Measurements from ENCODE around the gene CETN1. TPM values are rescaled to one million over a fixed set of nuclear protein-coding genes. Genes with fewer than 3 reads are reported as not detected.
A peak's percentile ranks its signal among the peaks of the same experiment; 100 is the strongest.

The CETN1 gene
- total RNA-seq, 1 experiment from 2014 or later, result not detected

- H3K27me3 ChIP-seq (replicated peaks; ENCODE audit: control insufficient read depth, insufficient read depth, low read length), result no peaks in the 10 kb centered on the region
- ChIA-PET CTCF (interaction anchor here (0.5 kb wide), 1 partner anchor 23 kb away, joined by 3 read pairs; no protein-coding TSS in a partner anchor), POLR2A (no interaction called here)
- Mint-ChIP-seq H3K9me3 (ENCODE audit: unreplicated experiment) (peaks cover 9% of the 10 kb centered on the region), H3K36me3 (ENCODE audit: insufficient read depth, unreplicated experiment) (no peaks in the 10 kb centered on the region), H3K27me3 (ENCODE audit: insufficient read depth, unreplicated experiment) (no peaks in the 10 kb centered on the region), H3K4me3 (ENCODE audit: unreplicated experiment) (no peak overlapping the region), H3K27ac (ENCODE audit: unreplicated experiment) (peak overlapping the region; percentile 90), H3K4me1 (ENCODE audit: low read depth, unreplicated experiment) (peaks cover 24% of the 10 kb centered on the region)
- peaks cover 34% of the 10 kb centered on the region for H3K4me1 ChIP-seq
- BruUV-seq (replicated peaks), result no TSS peak
- H3K36me3 ChIP-seq (ENCODE audit: control insufficient read depth, insufficient read depth, low read length), result no peaks in the 10 kb centered on the region
- intact Hi-C loops (cut with micrococcal nuclease; ENCODE audit: unreplicated experiment), result loop anchor here (2.0 kb wide), 2 partner anchors 24 to 74 kb away; partner anchors contain the start of gene CLUL1
- TF ChIP-seq, protein P1, sequence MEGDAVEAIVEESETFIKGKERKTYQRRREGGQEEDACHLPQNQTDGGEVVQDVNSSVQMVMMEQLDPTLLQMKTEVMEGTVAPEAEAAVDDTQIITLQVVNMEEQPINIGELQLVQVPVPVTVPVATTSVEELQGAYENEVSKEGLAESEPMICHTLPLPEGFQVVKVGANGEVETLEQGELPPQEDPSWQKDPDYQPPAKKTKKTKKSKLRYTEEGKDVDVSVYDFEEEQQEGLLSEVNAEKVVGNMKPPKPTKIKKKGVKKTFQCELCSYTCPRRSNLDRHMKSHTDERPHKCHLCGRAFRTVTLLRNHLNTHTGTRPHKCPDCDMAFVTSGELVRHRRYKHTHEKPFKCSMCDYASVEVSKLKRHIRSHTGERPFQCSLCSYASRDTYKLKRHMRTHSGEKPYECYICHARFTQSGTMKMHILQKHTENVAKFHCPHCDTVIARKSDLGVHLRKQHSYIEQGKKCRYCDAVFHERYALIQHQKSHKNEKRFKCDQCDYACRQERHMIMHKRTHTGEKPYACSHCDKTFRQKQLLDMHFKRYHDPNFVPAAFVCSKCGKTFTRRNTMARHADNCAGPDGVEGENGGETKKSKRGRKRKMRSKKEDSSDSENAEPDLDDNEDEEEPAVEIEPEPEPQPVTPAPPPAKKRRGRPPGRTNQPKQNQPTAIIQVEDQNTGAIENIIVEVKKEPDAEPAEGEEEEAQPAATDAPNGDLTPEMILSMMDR (IDR thresholded peaks at IDR 0.05; ENCODE audit: insufficient read depth in 1 of 2, low read depth in 1 of 2, low read length in 1 of 2, severe bottlenecking in 1 of 2, unreplicated experiment in 1 of 2), result no peak
- DNase-seq, result no peak
- no peak overlapping the region for H3K4me3 ChIP-seq (ENCODE audit: low read depth, low read length)
- H3K9me3 ChIP-seq, result no peaks in the 10 kb centered on the region
These were observed 7.3 kb upstream of the CETN1 start for GRCh38 chr18:572831-573289.

GRCh38 chr18:573385-573784 lies 6.8 kb upstream of the CETN1 start:
- POLR2A ChIA-PET, result no interaction called here
- CTCF ChIA-PET, result interaction anchor here (0.5 kb wide), 1 partner anchor 23 kb away, joined by 3 read pairs; no protein-coding TSS in a partner anchor

DNA sequence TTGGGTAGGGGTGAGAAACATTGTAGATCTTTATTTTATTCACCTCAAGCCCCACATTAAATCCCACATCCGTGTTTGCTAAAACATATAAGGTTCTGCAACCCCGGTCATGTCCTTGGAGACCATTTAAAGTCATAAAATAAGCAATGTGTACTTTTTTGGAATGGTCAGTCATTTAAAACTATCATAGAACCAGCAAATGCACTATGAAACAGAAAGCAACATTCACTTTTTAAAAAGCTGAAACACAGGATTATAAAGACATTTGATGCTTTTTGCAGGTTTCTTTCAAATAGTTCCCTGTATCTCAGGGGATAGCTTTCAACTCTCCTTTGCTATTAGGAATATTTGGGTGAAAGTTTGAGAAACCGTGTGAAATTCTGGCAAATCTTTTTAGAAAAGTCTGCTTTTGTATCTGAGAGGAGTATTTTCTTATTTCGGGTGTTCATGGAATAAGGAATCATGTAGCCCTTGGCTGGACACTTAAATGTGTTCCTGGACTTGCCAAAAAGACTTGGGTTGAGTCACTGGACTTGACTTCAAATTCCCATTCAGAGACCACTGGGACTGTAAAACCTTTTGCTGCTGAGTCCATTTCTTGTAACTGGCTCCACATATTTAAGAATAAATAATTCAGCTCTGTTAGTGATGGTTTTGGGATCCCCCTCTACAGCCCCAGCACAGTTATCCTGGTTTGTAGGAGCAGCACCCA lies 5.9 kb upstream of the CETN1 start:
- no peak for DNase-seq
- Histone ChIP-seq H3K9me3 (no peaks in the 10 kb centered on the region), H3K4me1 (peaks cover 34% of the 10 kb centered on the region), H3K4me3 (ENCODE audit: low read depth, low read length) (no peak overlapping the region), H3K27me3 (replicated peaks; ENCODE audit: control insufficient read depth, insufficient read depth, low read length) (no peaks in the 10 kb centered on the region), H3K36me3 (ENCODE audit: control insufficient read depth, insufficient read depth, low read length) (no peaks in the 10 kb centered on the region)
- TF ChIP-seq, protein P1 (IDR thresholded peaks at IDR 0.05; ENCODE audit: insufficient read depth in 1 of 2, low read depth in 1 of 2, low read length in 1 of 2, severe bottlenecking in 1 of 2, unreplicated experiment in 1 of 2), result no peak
- ChIA-PET CTCF (no interaction called here), POLR2A (no interaction called here)
- BruUV-seq (replicated peaks), result no TSS peak
- intact Hi-C loops (cut with micrococcal nuclease; ENCODE audit: unreplicated experiment), result no loop called here
- no peaks in the 10 kb centered on the region for H3K36me3 Mint-ChIP-seq (ENCODE audit: insufficient read depth, unreplicated experiment)
- H3K27ac Mint-ChIP-seq (ENCODE audit: unreplicated experiment), result no peak overlapping the region
- peaks cover 9% of the 10 kb centered on the region for H3K9me3 Mint-ChIP-seq (ENCODE audit: unreplicated experiment)
- peaks cover 24% of the 10 kb centered on the region for H3K4me1 Mint-ChIP-seq (ENCODE audit: low read depth, unreplicated experiment)
- no peaks in the 10 kb centered on the region for H3K27me3 Mint-ChIP-seq (ENCODE audit: insufficient read depth, unreplicated experiment)
- no peak overlapping the region for H3K4me3 Mint-ChIP-seq (ENCODE audit: unreplicated experiment)

More at GRCh38 chr18:573385-573784, 6.8 kb upstream of the CETN1 start:
- H3K27ac Mint-ChIP-seq (ENCODE audit: unreplicated experiment), result peak overlapping the region; percentile 90
- no peaks in the 10 kb centered on the region for H3K36me3 ChIP-seq (ENCODE audit: control insufficient read depth, insufficient read depth, low read length)
- peaks cover 24% of the 10 kb centered on the region for H3K4me1 Mint-ChIP-seq (ENCODE audit: low read depth, unreplicated experiment)
- intact Hi-C loops (cut with micrococcal nuclease; ENCODE audit: unreplicated experiment), result loop anchor here (2.0 kb wide), 2 partner anchors 23 to 75 kb away; partner anchors contain the start of gene CLUL1
- H3K4me3 ChIP-seq (ENCODE audit: low read depth, low read length), result no peak overlapping the region
- no peaks in the 10 kb centered on the region for H3K27me3 Mint-ChIP-seq (ENCODE audit: insufficient read depth, unreplicated experiment)
- peaks cover 9% of the 10 kb centered on the region for H3K9me3 Mint-ChIP-seq (ENCODE audit: unreplicated experiment)
- H3K27me3 ChIP-seq (replicated peaks; ENCODE audit: control insufficient read depth, insufficient read depth, low read length), result no peaks in the 10 kb centered on the region
- no peaks in the 10 kb centered on the region for H3K9me3 ChIP-seq
- no peaks in the 10 kb centered on the region for H3K36me3 Mint-ChIP-seq (ENCODE audit: insufficient read depth, unreplicated experiment)
- H3K4me3 Mint-ChIP-seq (ENCODE audit: unreplicated experiment), result no peak overlapping the region
- BruUV-seq (replicated peaks), result no TSS peak
- TF ChIP-seq, protein P1 (IDR thresholded peaks at IDR 0.05; ENCODE audit: insufficient read depth in 1 of 2, low read depth in 1 of 2, low read length in 1 of 2, severe bottlenecking in 1 of 2, unreplicated experiment in 1 of 2), result no peak
- peaks cover 34% of the 10 kb centered on the region for H3K4me1 ChIP-seq
- peak in 1 of 2 experiments; percentile 14 for DNase-seq

Measured in Caco-2 (cell line).